SK-N-SH (cell line): Measurements from ENCODE around the gene SCUBE3. TPM values are rescaled to one million over a fixed set of nuclear protein-coding genes. Genes with fewer than 3 reads are reported as not detected.

Experiments used
- CTCF ChIA-PET: fragments of 300-600, 350-600 bp; formaldehyde crosslinking; extraction: SDS; loops from one replicate; lab custom pipeline; 2021; lab: Yijun Ruan, JAX
- POLR2A ChIA-PET: fragments of 350-600 bp; sonication (Branson Sonifier 250); formaldehyde crosslinking; extraction: SDS; loops from one replicate; lab custom pipeline; 2020; ENCODE audit warnings: antibody characterized with exemption, inconsistent platforms; lab: Yijun Ruan, JAX
- DNase-seq: peaks from one replicate; pipeline ENCODE4 v3.0.0; 2012
- H2AFZ ChIP-seq: fragments of 200-600 bp; sonication (generic); 2 replicates; pipeline ENCODE4 v1.8.1; 2016; ENCODE audit warnings: antibody characterized with exemption, mild to moderate bottlenecking, low read depth
- H3F3A ChIP-seq: fragments of 200-600 bp; sonication (generic); replicated peaks from 2 replicates; pipeline ENCODE3; 2016; ENCODE audit warnings: antibody characterized with exemption, mild to moderate bottlenecking; ENCODE audit not compliant: insufficient read depth
- H3K27ac ChIP-seq, 2 experiments: fragments of 200-500 bp in 1 of 2; fragments of 200-600 bp in 1 of 2; sonication (Bioruptor generic) in 1 of 2; sonication (generic), shearing (Covaris generic) in 1 of 2; 2 replicates each; pipeline versions ENCODE4 v1.5.1 to v1.6.1; 2014 to 2016; ENCODE audit warnings: low read depth in 2 of 2, inconsistent platforms in 1 of 2, low read length in 1 of 2, mild to moderate bottlenecking in 1 of 2, mixed read lengths in 1 of 2
- H3K27me3 ChIP-seq: fragments of 200-600 bp; sonication (generic), shearing (Covaris generic); 2 replicates; pipeline ENCODE4 v1.6.1; 2016; ENCODE audit warnings: mixed run types; ENCODE audit not compliant: insufficient read depth
- H3K36me3 ChIP-seq, 2 experiments: fragments of 200-500 bp in 1 of 2; fragments of 200-600 bp in 1 of 2; sonication (Bioruptor generic) in 1 of 2; sonication (generic) in 1 of 2; replicated peaks in 1 of 2; 2 replicates each; pipeline versions ENCODE3 to v1.5.1; 2014 to 2016; ENCODE audit warnings: low read length in 1 of 2, mild to moderate bottlenecking in 1 of 2; ENCODE audit not compliant: insufficient read depth in 2 of 2, control insufficient read depth in 1 of 2
- H3K4me1 ChIP-seq, 2 experiments: fragments of 200-500 bp in 1 of 2; fragments of 200-600 bp in 1 of 2; sonication (Bioruptor generic) in 1 of 2; sonication (generic), shearing (Covaris generic) in 1 of 2; 2 replicates each; pipeline versions ENCODE4 v1.5.1 to v1.6.1; 2014 to 2016; ENCODE audit warnings: low read depth in 1 of 2, low read length in 1 of 2, mixed run types in 1 of 2; ENCODE audit not compliant: insufficient read depth in 2 of 2, control insufficient read depth in 1 of 2
- H3K4me2 ChIP-seq: fragments of 200-600 bp; sonication (generic), shearing (Covaris generic); 2 replicates; pipeline ENCODE4 v1.6.1; 2017; ENCODE audit warnings: mixed run types
- H3K4me3 ChIP-seq, 2 experiments: fragments of 200-500 bp in 1 of 2; fragments of 200-600 bp in 1 of 2; sonication (Bioruptor generic) in 1 of 2; sonication (generic), shearing (Covaris generic) in 1 of 2; 2 replicates each; pipeline versions ENCODE4 v1.5.1 to v1.8.1; 2014 to 2016; ENCODE audit warnings: low read depth in 2 of 2, inconsistent platforms in 1 of 2, low read length in 1 of 2, mild to moderate bottlenecking in 1 of 2, mixed read lengths in 1 of 2, moderate library complexity in 1 of 2
- H3K79me2 ChIP-seq: fragments of 200-600 bp; sonication (generic); 2 replicates; pipeline ENCODE4 v1.8.1; 2017; ENCODE audit warnings: mild to moderate bottlenecking; ENCODE audit not compliant: insufficient read depth
- H3K9ac ChIP-seq: fragments of 200-600 bp; sonication (generic); 2 replicates; pipeline ENCODE4 v1.6.1; 2017; ENCODE audit warnings: mixed run types
- H3K9me2 ChIP-seq: fragments of 200-600 bp; sonication (generic); 2 replicates; pipeline ENCODE4 v1.6.1; 2017; ENCODE audit warnings: mixed run types
- H3K9me3 ChIP-seq: fragments of 200-600 bp; sonication (generic); 2 replicates; pipeline ENCODE4 v1.6.1; 2017; ENCODE audit warnings: mixed run types, mild to moderate bottlenecking, moderate library complexity
- H4K20me1 ChIP-seq: fragments of 200-600 bp; sonication (generic); 2 replicates; pipeline ENCODE4 v1.6.1; 2017; ENCODE audit warnings: mild to moderate bottlenecking, mixed run types; ENCODE audit not compliant: insufficient read depth
- CHD2 ChIP-seq: fragments of 150-350 bp; IDR thresholded peaks from 2 replicates; pipeline ENCODE4 v1.6.1; 2018; ENCODE audit warnings: low read length; ENCODE audit not compliant: partially characterized antibody
- GABPA ChIP-seq: IDR thresholded peaks from 2 replicates; pipeline ENCODE4 v1.4.0; 2012; ENCODE audit warnings: low read depth, mild to moderate bottlenecking
- MXI1 ChIP-seq: IDR thresholded peaks from 2 replicates; pipeline ENCODE4 v1.6.1; 2012; ENCODE audit warnings: mild to moderate bottlenecking, low read depth, low read length, improper control_type of control experiment
- NRF1 ChIP-seq: IDR thresholded peaks from 2 replicates; pipeline ENCODE4 v1.6.1; 2012; ENCODE audit warnings: low read depth, mild to moderate bottlenecking, low read length
- RCOR1 ChIP-seq: fragments of 150-350 bp; IDR thresholded peaks from 2 replicates; pipeline ENCODE4 v1.6.1; 2017; ENCODE audit warnings: antibody characterized with exemption, low read length
- SMC3 ChIP-seq: IDR thresholded peaks from 2 replicates; pipeline ENCODE4 v1.6.1; 2012; ENCODE audit warnings: low read depth, low read length, improper control_type of control experiment
- TEAD4 ChIP-seq: IDR thresholded peaks from 2 replicates; pipeline ENCODE4 v1.4.0; 2012; ENCODE audit warnings: mild to moderate bottlenecking, borderline replicate concordance; ENCODE audit not compliant: insufficient read depth
- YY1 ChIP-seq: IDR thresholded peaks from 2 replicates; pipeline ENCODE4 v1.4.0; 2012; ENCODE audit warnings: low read depth, mild to moderate bottlenecking
- polyA plus RNA-seq, 3 experiments: library from polyadenylated mRNA; depleted of rRNA; stranded (reverse); fragments of >200 nt; gene quantifications; 2 replicates each; pipeline ENCODE4 v1.2.3, GENCODE V29; 2012
- TF ChIP-seq, protein P1 (sequence below): IDR thresholded peaks from 2 replicates; pipeline ENCODE4 v1.4.0; 2012; ENCODE audit warnings: low read depth, borderline replicate concordance
- TF ChIP-seq, protein P2 (sequence below): IDR thresholded peaks from 2 replicates; pipeline ENCODE4 v1.4.0; 2012; ENCODE audit warnings: low read depth, borderline replicate concordance
- TF ChIP-seq, protein P3 (sequence below): IDR thresholded peaks from 2 replicates; pipeline ENCODE4 v1.4.0; 2012; ENCODE audit warnings: low read depth
- TF ChIP-seq, protein P4 (sequence below): fragments of 150-350 bp; IDR thresholded peaks from 2 replicates; pipeline ENCODE4 v1.6.1; 2017; ENCODE audit warnings: antibody characterized with exemption, low read length, low read depth, borderline replicate concordance

Gene SCUBE3
- polyA plus RNA-seq, 1 of the 3 experiments (the other 2 are of a cell fraction): 2.0 TPM

DNA sequence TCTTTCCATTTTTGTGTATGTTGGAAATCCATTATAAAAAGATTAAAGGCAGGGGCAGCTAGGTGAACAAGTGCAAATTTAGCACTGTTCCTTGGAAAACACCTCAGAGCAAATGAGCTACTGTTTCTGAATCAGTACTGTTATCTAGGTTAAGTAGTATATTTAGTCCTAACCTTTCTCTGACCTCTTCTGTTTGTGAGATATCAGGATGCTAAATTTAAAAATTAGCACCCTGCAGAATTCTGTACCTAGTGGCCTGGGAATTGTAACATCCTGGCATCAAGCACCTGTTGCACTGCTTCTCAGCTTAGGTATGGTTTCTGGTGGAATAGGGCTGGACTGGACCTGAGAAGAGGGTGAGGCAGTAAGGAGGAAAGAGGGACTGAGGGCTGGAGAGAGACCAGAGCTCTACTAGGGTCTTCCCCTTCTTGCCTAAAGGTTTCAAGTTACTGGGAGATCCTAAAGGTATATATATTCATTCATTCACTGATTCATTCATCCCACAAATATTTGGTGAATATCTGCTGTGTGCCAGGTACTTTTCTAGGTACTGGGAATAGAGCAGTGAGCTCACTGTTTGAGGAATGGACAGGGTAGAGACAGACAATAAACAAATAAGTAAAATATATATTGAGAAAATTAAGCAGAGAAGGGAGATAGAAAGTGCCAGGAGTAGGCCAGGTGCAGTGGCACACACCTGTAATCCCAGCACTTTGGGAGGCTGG is 51.0 kb downstream of the SCUBE3 start:
- no peaks in the 10 kb centered on the region for H3K9me2 ChIP-seq
- POLR2A ChIA-PET: interaction anchor here (0.7 kb wide), 1 partner anchor 1572 kb away, joined by 4 read pairs; no protein-coding TSS in a partner anchor
- H3K4me3 ChIP-seq: no peak overlapping the region
- no peak overlapping the region for H3K4me2 ChIP-seq
- H2AFZ ChIP-seq: no peak overlapping the region
- peaks cover 26% of the 10 kb centered on the region; the same call in 1 of the 2 replicates for H3K79me2 ChIP-seq
- DNase-seq: no peak
- no peak overlapping the region for H3K27ac ChIP-seq
- H3K27me3 ChIP-seq: no peaks in the 10 kb centered on the region
- no peak overlapping the region for H3K9ac ChIP-seq
- CTCF ChIA-PET: interaction anchor here (2.0 kb wide), 1 partner anchor 24 kb away, joined by 5 read pairs; no protein-coding TSS in a partner anchor
- H4K20me1 ChIP-seq: no peaks in the 10 kb centered on the region
- no peaks in the 10 kb centered on the region for H3K9me3 ChIP-seq
- H3K36me3 ChIP-seq: no peaks in the 10 kb centered on the region
- H3K4me1 ChIP-seq: peaks cover 7 to 12% of the 10 kb centered on the region in 2 experiments; a peak in 2 of 4 replicates
- peaks cover 2% of the 10 kb centered on the region for H3F3A ChIP-seq
- TF ChIP-seq SMC3 (no peak), GABPA (no peak), RCOR1 (no peak), YY1 (no peak), CHD2 (no peak), MXI1 (no peak), NRF1 (no peak), TEAD4 (no peak)
- TF ChIP-seq, protein P1, sequence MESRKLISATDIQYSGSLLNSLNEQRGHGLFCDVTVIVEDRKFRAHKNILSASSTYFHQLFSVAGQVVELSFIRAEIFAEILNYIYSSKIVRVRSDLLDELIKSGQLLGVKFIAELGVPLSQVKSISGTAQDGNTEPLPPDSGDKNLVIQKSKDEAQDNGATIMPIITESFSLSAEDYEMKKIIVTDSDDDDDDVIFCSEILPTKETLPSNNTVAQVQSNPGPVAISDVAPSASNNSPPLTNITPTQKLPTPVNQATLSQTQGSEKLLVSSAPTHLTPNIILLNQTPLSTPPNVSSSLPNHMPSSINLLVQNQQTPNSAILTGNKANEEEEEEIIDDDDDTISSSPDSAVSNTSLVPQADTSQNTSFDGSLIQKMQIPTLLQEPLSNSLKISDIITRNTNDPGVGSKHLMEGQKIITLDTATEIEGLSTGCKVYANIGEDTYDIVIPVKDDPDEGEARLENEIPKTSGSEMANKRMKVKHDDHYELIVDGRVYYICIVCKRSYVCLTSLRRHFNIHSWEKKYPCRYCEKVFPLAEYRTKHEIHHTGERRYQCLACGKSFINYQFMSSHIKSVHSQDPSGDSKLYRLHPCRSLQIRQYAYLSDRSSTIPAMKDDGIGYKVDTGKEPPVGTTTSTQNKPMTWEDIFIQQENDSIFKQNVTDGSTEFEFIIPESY: no peak
- TF ChIP-seq, protein P2, sequence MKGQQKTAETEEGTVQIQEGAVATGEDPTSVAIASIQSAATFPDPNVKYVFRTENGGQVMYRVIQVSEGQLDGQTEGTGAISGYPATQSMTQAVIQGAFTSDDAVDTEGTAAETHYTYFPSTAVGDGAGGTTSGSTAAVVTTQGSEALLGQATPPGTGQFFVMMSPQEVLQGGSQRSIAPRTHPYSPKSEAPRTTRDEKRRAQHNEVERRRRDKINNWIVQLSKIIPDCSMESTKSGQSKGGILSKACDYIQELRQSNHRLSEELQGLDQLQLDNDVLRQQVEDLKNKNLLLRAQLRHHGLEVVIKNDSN: no peak
- TF ChIP-seq, protein P3, sequence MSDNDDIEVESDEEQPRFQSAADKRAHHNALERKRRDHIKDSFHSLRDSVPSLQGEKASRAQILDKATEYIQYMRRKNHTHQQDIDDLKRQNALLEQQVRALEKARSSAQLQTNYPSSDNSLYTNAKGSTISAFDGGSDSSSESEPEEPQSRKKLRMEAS: no peak
- TF ChIP-seq, protein P4, sequence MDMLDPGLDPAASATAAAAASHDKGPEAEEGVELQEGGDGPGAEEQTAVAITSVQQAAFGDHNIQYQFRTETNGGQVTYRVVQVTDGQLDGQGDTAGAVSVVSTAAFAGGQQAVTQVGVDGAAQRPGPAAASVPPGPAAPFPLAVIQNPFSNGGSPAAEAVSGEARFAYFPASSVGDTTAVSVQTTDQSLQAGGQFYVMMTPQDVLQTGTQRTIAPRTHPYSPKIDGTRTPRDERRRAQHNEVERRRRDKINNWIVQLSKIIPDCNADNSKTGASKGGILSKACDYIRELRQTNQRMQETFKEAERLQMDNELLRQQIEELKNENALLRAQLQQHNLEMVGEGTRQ: no peak
- TF ChIP-seq, all 33 proteins: peak for 0
